Hematopoietic multipotent progenitor cell (in vitro differentiated cells): Measurements from ENCODE around the gene DNAJB12. TPM values are rescaled to one million over a fixed set of nuclear protein-coding genes. Genes with fewer than 3 reads are reported as not detected.
A peak's percentile ranks its signal among the peaks of the same experiment; 100 is the strongest.
"Not testable (repeated sequence)": the region's sequence is repeated elsewhere in the genome, so short reads cannot be mapped to it uniquely, and the experiment has no call there.

Experiments
- DNase-seq, 3 donors: peaks; one replicate each; pipeline ENCODE4 v3.0.0-alpha.2; 2011 to 2015; ENCODE audit warnings: low read depth in 2 of 3, low spot score in 2 of 3
- total RNA-seq: library from RNA; depleted of rRNA; stranded (reverse); fragments of >200 nt; gene quantifications from one replicate; pipeline ENCODE4 v1.2.3, GENCODE V29; 2012

DNAJB12 gene
- total RNA-seq, 1 donor, result 34.7 TPM

DNA sequence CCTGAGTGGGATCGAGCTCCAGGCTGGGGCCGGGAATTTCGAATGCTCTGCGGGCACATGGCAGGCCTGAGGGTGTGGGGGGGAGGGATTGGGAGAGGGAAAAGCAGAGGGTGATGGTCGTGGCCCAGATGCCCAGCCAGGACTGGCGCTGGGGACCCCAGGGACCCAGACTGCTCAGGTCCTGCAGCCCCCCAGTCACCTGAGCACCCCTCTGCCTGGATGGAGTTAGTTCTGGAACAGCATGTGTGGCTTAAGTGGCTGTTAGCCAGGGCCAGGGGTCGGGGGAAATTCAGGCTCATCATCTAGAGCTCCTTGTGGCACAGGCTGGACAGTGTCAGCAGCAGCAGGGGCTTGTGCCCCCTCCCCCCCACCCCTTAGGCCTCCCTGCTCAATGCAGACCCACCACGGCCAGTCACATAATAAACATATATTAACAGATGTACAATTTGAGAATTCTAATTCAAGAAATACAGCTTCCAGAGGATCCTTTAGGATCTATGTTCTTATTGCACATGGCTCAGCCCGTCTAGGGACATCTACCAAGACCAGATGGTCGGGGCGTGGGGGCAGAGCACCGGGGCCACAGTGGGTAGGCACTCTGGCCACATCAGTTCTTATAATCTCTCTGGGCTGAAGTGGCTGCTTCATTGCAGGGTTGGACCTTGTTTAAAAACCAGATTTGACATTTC lies 22.2 kb downstream of the DNAJB12 start:
- no peak for DNase-seq

- DNase-seq, result peak; percentile 69 to 99 (median 97)
Observed at GRCh38 chr10:72331575-72332422, 22.9 kb downstream of the DNAJB12 start.

DNA sequence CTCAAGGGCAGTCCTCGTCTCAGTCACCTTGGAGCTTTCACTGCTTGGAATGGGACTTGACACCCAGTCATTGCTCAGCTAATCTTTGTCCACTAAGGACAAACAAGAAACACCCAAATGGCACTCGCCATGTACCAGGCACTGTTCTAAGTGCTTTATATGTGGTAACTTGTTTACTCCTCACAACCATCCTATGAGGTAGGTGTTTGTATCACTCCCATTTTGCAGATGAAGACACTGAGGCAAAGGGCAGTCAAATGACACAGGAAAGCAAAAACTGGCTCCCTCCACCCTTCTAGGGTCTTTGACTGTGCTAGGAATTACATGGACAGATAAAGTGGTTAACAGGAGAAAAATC lies 24.7 kb downstream of the DNAJB12 start:
- no peak for DNase-seq

DNA sequence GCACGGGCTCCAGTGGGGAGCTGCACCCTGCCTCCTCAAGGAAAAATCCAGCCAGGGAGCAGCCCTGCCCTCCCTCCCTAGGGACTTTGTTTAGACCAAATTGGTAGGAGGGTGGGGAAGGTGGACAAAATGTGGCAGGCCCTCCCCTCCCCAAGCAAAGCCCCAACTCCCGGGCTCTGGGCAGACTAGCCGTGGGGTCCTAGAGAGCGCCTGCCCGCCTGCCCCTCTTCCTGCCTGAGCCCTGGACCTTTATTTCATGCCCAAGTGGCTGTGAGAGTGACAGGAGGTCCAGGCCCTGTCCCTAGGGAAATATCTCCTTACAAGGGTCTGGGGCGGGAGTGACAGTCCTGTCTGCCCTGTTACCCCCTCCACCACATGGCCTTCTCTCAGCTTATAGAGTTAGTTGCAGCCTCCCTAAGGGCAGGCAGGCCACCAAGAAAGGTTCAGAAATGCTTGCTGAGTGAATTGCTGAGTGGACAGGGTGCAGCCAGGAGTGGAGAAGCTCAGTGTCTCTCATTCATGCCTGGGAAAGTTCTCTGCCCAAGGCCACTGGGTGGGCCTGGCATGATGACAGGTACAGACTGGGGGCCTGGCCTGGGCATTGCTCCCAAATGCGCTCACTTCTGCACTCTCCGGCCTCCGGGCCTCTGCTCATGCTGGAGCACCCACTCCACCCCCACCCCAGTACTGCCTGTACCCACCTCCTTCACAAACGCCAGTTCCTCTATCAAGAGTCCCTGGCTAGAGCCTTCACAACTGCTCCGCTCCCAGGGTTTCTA lies 25.2 kb downstream of the DNAJB12 start:
- DNase-seq, result no peak

DNA sequence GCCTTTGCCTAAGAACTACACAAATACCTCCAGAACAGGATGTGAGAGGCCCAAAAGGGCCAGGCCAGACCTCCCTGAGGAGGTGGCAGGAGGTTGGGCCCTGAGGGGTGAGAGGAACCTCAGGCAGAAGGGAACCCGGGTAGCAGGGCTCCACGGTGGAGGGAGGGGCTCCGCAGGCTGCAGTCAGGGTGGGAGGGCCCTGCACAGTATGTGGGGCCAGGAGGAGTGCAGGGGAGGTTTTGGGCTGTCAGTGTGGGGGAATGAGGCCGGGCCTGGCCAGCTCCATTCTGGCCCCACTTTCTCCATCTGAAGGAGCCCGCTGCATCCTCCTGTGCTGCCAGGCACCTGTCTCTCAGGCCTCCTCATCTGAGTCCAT lies 25.9 kb downstream of the DNAJB12 start:
- peak in 1 of 3 donors; percentile 51 for DNase-seq

- peak in 2 of 3 donors; percentile 49 for DNase-seq
Observed at GRCh38 chr10:72328045-72328828, 26.5 kb downstream of the DNAJB12 start.

DNA sequence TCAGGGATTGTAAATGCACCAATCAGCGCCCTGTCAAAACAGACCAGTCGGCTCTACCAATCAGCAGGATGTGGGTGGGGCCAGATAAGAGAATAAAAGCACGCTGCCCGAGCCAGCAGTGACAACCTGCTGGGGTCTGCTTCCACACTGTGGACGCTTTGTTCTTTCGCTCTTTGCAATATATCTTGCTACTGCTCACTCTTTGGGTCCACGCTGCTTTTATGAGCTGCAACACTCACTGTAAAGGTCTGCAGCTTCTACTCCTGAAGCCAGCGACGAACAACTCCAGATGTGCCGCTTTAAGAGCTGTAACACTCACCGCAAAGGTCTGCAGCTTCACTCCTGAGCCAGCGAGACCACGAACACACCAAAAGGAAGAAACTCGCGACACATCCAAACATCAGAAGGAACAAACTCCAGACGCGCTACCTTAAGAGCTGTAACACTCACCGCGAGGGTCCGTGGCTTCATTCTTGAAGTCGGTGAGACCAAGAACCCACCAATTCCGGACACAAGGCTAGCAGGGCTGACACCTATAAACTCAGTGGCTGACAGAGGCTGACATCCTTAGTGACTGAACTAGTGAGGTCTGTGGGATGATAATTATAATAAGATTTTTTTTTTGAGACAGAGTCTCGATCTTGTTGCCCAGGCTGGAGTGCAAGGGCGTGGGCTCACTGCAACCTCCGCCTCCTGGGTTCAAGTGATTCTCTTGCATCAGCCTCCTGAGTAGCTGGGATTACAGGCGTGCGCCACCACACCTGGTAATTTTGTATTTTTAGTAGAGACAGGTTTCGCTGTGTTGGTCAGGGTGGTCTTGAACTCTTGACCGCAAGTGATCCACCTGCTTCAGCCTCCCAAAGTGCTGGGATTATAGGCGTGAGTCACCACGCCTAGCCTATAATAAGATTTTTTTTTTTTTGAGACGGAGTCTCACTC lies 27.8 kb downstream of the DNAJB12 start:
- DNase-seq, result peak in 1 of 3 donors; percentile 54

DNA sequence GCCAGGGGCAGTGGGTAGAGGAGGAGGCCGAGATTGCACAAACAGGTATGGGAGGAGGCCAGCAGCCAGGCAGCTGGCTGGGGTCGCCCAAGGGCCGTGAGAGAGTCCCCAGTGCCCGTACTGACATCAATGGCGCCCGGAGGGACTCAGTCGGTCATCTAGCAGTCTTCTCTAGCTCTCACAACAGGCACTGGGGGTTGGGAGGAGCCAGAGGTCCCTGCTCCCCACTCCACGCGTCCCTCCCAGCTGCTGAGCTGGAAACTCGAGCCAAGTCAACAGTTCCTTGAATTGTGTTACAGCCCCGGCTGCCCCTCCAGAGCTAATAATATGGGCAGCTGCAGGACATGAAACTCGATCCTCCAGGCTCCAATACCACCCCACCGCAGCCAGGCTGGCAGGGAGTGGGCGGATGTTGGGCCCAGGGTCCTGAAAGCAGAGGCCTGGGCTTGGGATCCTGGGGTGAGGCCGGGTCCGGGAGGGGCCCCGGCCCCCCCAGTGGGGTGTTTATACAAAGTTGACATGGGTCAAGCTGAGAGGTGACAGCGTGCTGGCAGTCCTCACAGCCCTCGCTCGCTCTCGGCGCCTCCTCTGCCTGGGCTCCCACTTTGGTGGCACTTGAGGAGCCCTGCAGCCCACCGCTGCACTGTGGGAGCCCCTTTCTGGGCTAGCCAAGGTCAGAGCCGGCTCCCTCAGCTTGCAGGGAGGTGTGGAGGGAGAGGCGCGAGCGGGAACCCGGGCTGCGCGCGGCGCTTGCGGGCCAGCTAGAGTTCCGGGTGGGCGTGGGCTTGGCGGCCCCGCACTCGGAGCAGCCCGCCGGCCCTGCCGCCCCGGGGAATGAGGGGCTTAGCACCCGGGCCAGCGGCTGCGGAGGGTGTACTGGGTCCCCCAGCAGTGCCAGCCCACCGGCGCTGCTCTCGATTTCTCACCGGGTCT lies 29.2 kb downstream of the DNAJB12 start:
- not testable (repeated sequence) for DNase-seq

- peak in 2 of 3 donors; percentile 68 to 84 for DNase-seq
Observed at GRCh38 chr10:72323771-72324191, 30.9 kb downstream of the DNAJB12 start.

GRCh38 chr10:72323108-72323749 lies 31.5 kb downstream of the DNAJB12 start:
- DNase-seq, result no peak

DNA sequence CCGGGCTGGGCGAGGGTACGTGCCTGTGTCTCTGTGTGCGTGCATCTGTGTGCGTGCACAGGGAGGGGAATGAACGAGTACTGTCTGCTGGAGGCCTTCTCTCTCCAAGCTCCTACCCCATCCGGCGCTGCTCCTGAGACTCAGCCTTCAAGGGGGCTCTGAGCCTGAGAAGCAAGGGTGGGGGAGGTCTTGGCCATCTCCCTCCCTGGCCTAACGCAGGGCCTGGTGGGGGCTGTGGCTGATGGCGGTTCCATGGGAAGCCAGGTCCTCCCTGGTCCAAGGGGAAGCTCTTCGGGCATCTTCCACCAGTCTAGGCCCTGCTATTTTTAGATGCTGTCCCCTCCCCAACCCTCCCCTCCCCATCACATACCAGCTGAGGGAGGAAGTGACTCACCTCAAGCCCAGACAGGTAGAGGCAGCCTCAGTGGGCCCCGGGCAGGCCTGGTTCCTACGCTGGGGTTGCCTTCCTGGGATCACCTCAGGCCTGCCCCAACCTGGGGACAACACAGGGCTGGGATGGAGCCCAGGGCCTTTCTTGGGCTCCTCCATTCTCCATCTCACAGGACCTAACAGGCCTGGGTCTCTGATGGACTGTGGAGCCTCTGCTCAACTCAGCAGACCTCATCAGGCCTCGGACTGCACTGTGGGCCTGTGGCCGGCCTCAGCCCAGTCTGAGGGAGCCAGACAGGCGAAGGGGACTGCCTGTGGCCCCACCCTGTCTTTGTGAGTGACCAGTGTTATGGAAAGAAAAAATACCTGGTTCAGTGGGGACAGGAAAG lies 32.2 kb downstream of the DNAJB12 start:
- no peak for DNase-seq

- no peak for DNase-seq
Observed at GRCh38 chr10:72322030-72322279, 32.8 kb downstream of the DNAJB12 start.

- no peak for DNase-seq
Observed at GRCh38 chr10:72321248-72322029, 33.3 kb downstream of the DNAJB12 start.

- peak in 2 of 3 donors; percentile 86 to 95 for DNase-seq
Observed at GRCh38 chr10:72320676-72321247, 34.0 kb downstream of the DNAJB12 start.

- peak; percentile 77 to 92 (median 92) for DNase-seq
Observed at GRCh38 chr10:72319416-72320254, 35.1 kb downstream of the DNAJB12 start.
